Measurements from ENCODE around the gene TAS2R39. TPM values are rescaled to one million over a fixed set of nuclear protein-coding genes. Genes with fewer than 3 reads are reported as not detected.

Gene TAS2R39
- total and polyA plus RNA-seq, 2 of the 4 experiments (the other 2 are of a cell fraction) = not detected

DNA sequence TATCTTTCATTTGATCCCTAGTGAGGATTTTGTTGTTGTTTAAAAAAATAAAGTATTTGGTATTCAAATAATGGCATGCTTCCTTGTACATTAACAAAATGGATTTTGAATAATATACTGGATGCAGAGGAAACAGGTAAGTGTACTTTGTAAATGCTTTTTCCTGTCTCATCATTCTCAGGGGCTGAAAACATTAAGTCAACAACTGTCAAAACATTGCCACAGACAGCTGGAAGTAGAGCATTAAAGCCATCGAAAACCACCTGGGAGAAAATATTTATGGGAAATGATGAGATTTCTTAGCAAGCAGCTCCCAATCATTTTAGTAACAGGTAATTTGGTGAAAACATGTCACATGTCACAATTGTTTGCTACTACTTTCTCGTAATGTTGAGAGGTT lies 10.7 kb downstream of the TAS2R39 start:
- Histone ChIP-seq H3K9me1 (ENCODE audit: insufficient read depth, low read length) (no peaks in the 10 kb centered on the region), H2BK5ac (ENCODE audit: low read depth, low read length, poor library complexity, severe bottlenecking) (no peak overlapping the region), H2AK9ac (replicated peaks; ENCODE audit: low read depth, low read length, poor library complexity) (no peak overlapping the region), H3K23ac (ENCODE audit: low read depth, low read length) (no peak overlapping the region), H3K4ac (ENCODE audit: low read depth, low read length) (no peak overlapping the region), H4K5ac (ENCODE audit: low read depth, low read length) (no peak overlapping the region), H3K4me2 (ENCODE audit: low read depth, low read length) (no peak overlapping the region), H3K79me1 (ENCODE audit: low read depth in 1 of 2, low read length in 2 of 2) (no peaks in the 10 kb centered on the region), H3K9me3 (ENCODE audit: control insufficient read depth, insufficient read depth, low read length) (no peaks in the 10 kb centered on the region), H3K56ac (ENCODE audit: extremely low read depth, insufficient read depth, low read length) (no peak overlapping the region), H3K36me3 (ENCODE audit: control insufficient read depth, insufficient read depth, low read length) (no peaks in the 10 kb centered on the region), H3K18ac (ENCODE audit: low read depth, low read length) (no peak overlapping the region), H2AFZ (replicated peaks; ENCODE audit: low read length, poor library complexity) (no peak overlapping the region), H3K27ac (ENCODE audit: insufficient read depth, low read length) (no peak overlapping the region), H2AK5ac (ENCODE audit: low read depth, low read length) (no peak overlapping the region), H3K9ac (ENCODE audit: low read depth, low read length) (no peak overlapping the region), H4K91ac (ENCODE audit: insufficient read depth, low read depth, low read length) (no peak overlapping the region), H3K4me3 (ENCODE audit: insufficient read depth, low read depth, low read length) (no peak overlapping the region), H2BK15ac (ENCODE audit: low read depth, low read length) (no peak overlapping the region), H2BK120ac (ENCODE audit: low read depth, low read length) (no peak overlapping the region), H4K8ac (ENCODE audit: low read depth in 2 of 2, low read length in 2 of 2) (no peak overlapping the region), H4K20me1 (ENCODE audit: insufficient read depth, low read length) (no peaks in the 10 kb centered on the region), H2BK20ac (ENCODE audit: low read depth, low read length) (no peak overlapping the region), H3K14ac (replicated peaks; ENCODE audit: low read depth, low read length) (no peak overlapping the region), H3K27me3 (ENCODE audit: control insufficient read depth, insufficient read depth, low read length) (no peaks in the 10 kb centered on the region), H3K4me1 (ENCODE audit: control insufficient read depth, insufficient read depth, low read length) (no peaks in the 10 kb centered on the region)
- ChIA-PET CTCF (no interaction called here), POLR2A (ENCODE audit: unreplicated experiment) (no interaction called here)
- no peak for ATAC-seq (ENCODE audit: low read depth)
- TF ChIP-seq, protein P1, sequence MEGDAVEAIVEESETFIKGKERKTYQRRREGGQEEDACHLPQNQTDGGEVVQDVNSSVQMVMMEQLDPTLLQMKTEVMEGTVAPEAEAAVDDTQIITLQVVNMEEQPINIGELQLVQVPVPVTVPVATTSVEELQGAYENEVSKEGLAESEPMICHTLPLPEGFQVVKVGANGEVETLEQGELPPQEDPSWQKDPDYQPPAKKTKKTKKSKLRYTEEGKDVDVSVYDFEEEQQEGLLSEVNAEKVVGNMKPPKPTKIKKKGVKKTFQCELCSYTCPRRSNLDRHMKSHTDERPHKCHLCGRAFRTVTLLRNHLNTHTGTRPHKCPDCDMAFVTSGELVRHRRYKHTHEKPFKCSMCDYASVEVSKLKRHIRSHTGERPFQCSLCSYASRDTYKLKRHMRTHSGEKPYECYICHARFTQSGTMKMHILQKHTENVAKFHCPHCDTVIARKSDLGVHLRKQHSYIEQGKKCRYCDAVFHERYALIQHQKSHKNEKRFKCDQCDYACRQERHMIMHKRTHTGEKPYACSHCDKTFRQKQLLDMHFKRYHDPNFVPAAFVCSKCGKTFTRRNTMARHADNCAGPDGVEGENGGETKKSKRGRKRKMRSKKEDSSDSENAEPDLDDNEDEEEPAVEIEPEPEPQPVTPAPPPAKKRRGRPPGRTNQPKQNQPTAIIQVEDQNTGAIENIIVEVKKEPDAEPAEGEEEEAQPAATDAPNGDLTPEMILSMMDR (conservative IDR thresholded peaks at IDR 0.05; ENCODE audit: low read depth, low read length) = no peak
- TF ChIP-seq BHLHE40 (IDR thresholded peaks at IDR 0.05; ENCODE audit: low read depth, low read length) (no peak), SMC3 (IDR thresholded peaks at IDR 0.05; ENCODE audit: low read depth, low read length) (no peak), CHD1 (IDR thresholded peaks at IDR 0.05; ENCODE audit: low read depth, low read length) (no peak)
- in situ Hi-C loops (cut with MboI; ENCODE audit: low sequenced_read_pairs) (no loop called here), dilution Hi-C loops (cut with HindIII; ENCODE audit: low sequenced_read_pairs, unreplicated experiment) (no loop called here), intact Hi-C loops (cut with micrococcal nuclease) (no loop called here)
- WGBS, 2 experiments (ENCODE audit: extremely low coverage in 2 of 2, insufficient read length in 1 of 2) = no CpG with 5 or more reads among the region's 2 CpGs
- no TSS peak for BruUV-seq (replicated peaks)
- no peak for DNase-seq
